DOHH2 (cell line): ENCODE results near the gene MTHFR.

ENCODE experiments used
- H3F3A ChIP-seq: fragments of 200-600 bp; sonication (generic), shearing (Covaris generic); 2 replicates; pipeline ENCODE4 v1.6.0; 2016; ENCODE audit warnings: antibody characterized with exemption, mild to moderate bottlenecking; ENCODE audit not compliant: control insufficient read depth, insufficient read depth
- H3K27ac ChIP-seq: fragments of 200-600 bp; sonication (generic); 2 replicates; pipeline ENCODE4 v1.5.1; 2014; ENCODE audit warnings: low read depth, mild to moderate bottlenecking, low read length, moderate library complexity
- H3K27me3 ChIP-seq: fragments of 200-600 bp; sonication (generic); 2 replicates; pipeline ENCODE4 v1.6.1; 2014; ENCODE audit warnings: mild to moderate bottlenecking, low read length, mixed read lengths; ENCODE audit not compliant: control insufficient read depth
- H3K36me3 ChIP-seq: fragments of 200-600 bp; sonication (generic); 2 replicates; pipeline ENCODE4 v1.6.1; 2014; ENCODE audit warnings: mild to moderate bottlenecking, low read length, moderate library complexity, mixed read lengths; ENCODE audit not compliant: control insufficient read depth
- H3K4me1 ChIP-seq: fragments of 200-600 bp; sonication (generic); 2 replicates; pipeline ENCODE4 v1.6.1; 2014; ENCODE audit warnings: mild to moderate bottlenecking, low read length, mixed read lengths; ENCODE audit not compliant: control insufficient read depth
- H3K4me2 ChIP-seq: fragments of 200-600 bp; sonication (generic); 2 replicates; pipeline ENCODE4 v1.6.0; 2014; ENCODE audit warnings: mild to moderate bottlenecking, low read length, moderate library complexity
- H3K4me3 ChIP-seq: fragments of 200-600 bp; sonication (generic); 2 replicates; pipeline ENCODE4 v1.5.1; 2014; ENCODE audit warnings: mild to moderate bottlenecking, low read length, mixed read lengths
- H3K79me2 ChIP-seq: fragments of 200-600 bp; sonication (generic); 2 replicates; pipeline ENCODE4 v1.6.1; 2014; ENCODE audit warnings: mild to moderate bottlenecking, low read length, mixed read lengths; ENCODE audit not compliant: control insufficient read depth
- H3K9me2 ChIP-seq: fragments of 200-600 bp; sonication (generic); replicated peaks from 2 replicates; pipeline ENCODE4 v1.6.1; 2014; ENCODE audit warnings: mild to moderate bottlenecking, low read length, mixed read lengths; ENCODE audit not compliant: control insufficient read depth
- H3K9me3 ChIP-seq: fragments of 200-600 bp; sonication (generic); 2 replicates; pipeline ENCODE4 v1.6.1; 2014; ENCODE audit warnings: antibody characterized with exemption, low read length, mixed read lengths; ENCODE audit not compliant: control insufficient read depth, insufficient read depth
- H4K20me1 ChIP-seq: fragments of 200-600 bp; sonication (generic); 2 replicates; pipeline ENCODE4 v1.6.0; 2014; ENCODE audit warnings: low read depth, mild to moderate bottlenecking, antibody characterized with exemption, low read length, moderate library complexity; ENCODE audit not compliant: control insufficient read depth, insufficient read depth
- EZH2phosphoT487 ChIP-seq: fragments of 200-600 bp; sonication (generic); IDR thresholded peaks from 2 replicates; pipeline ENCODE4 v1.6.1; 2017; ENCODE audit warnings: borderline replicate concordance, mild to moderate bottlenecking, antibody characterized with exemption, low read length, moderate library complexity, mixed read lengths
- TF ChIP-seq, protein P1 (sequence below): fragments of 200-600 bp; sonication (generic); IDR thresholded peaks from one replicate; pipeline ENCODE4 v1.5.1; 2014; ENCODE audit warnings: antibody characterized with exemption, mild to moderate bottlenecking, low read depth, low read length; ENCODE audit not compliant: poor library complexity, severe bottlenecking

MTHFR gene

DNA sequence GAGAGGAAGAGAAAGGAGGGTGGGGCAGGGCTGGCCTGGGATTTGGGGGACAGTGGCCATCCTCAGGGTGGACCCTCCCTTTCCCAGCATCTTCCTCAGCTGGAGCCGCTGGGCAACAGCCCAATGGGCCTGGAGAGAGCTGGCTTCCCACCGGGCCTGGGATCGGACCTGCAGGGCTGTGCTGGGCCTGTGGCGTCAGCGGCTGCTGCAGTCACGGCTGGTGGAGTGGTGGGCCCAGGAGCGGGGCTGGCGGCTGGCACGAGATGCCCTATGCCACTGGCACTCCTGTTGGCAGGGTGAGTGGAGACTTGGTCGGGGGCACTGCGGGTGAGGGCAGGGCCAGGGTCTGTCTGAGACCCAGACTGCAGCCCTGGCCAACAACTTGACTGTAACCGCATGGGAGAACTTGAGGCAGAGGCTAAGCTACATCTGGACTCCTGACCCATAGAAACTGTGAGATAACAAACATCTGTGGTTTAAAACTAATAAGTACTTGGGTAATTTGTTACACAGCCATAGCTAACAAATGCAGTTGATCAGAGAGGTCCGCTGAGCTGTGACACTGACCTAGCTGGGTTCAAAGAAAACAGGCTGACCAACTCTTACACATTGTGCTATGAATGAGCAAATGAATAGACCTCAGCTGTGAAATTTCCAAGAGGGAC, 25.9 kb downstream of the MTHFR start:
- Histone ChIP-seq H3K4me2 (no peak overlapping the region), H3K4me1 (peaks cover 3% of the 10 kb centered on the region), H3K79me2 (no peaks in the 10 kb centered on the region), H3K9me2 (no peaks in the 10 kb centered on the region), H3K27me3 (no peaks in the 10 kb centered on the region), H3K27ac (no peak overlapping the region), H3F3A (no peaks in the 10 kb centered on the region), H3K4me3 (no peak overlapping the region), H3K36me3 (no peaks in the 10 kb centered on the region), H3K9me3 (no peaks in the 10 kb centered on the region), H4K20me1 (no peaks in the 10 kb centered on the region)
- TF ChIP-seq, protein P1, sequence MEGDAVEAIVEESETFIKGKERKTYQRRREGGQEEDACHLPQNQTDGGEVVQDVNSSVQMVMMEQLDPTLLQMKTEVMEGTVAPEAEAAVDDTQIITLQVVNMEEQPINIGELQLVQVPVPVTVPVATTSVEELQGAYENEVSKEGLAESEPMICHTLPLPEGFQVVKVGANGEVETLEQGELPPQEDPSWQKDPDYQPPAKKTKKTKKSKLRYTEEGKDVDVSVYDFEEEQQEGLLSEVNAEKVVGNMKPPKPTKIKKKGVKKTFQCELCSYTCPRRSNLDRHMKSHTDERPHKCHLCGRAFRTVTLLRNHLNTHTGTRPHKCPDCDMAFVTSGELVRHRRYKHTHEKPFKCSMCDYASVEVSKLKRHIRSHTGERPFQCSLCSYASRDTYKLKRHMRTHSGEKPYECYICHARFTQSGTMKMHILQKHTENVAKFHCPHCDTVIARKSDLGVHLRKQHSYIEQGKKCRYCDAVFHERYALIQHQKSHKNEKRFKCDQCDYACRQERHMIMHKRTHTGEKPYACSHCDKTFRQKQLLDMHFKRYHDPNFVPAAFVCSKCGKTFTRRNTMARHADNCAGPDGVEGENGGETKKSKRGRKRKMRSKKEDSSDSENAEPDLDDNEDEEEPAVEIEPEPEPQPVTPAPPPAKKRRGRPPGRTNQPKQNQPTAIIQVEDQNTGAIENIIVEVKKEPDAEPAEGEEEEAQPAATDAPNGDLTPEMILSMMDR = no peak
- TF ChIP-seq EZH2phosphoT487 = no peak

DNA sequence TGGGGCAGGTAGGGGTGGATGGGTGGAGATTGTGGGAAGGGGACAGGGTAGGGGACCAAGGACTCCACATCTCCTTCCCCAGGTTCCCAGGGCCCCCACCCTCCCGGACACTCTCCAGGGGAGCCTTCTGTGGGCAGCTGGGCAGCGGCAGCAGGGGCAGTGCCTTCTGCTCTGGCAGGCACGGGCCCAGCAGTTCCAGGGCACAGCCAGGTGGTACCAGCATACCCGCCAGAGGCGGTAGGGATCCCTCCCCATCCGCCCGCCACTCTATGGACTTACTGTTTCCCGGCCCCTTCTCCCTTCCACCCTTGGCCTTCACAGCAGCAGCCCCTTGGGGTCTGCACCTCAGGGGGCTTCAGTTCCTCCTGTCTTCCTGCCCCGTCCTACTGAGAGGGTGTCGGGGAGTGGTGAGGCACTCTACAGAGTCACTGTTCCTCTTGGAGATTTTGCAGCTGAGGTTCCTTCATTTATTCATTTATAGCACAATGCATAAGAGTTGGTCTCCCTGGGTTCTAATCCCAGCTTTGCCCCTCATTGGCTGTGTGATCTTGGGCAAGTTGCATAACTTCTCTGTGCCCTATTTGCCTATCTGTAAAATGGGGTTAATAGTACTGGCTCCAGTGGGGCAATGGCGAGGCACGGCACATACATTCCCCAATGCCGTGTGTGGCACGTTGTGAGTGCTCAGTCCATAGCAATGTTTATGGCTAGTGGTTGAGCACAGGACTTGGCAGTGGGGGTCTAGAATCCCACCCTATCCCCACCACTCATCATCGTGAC, 26.7 kb downstream of the MTHFR start:
- Histone ChIP-seq H3K4me3 (no peak overlapping the region), H3K79me2 (no peaks in the 10 kb centered on the region), H3K4me1 (no peaks in the 10 kb centered on the region), H3K4me2 (no peak overlapping the region), H3K9me3 (no peaks in the 10 kb centered on the region), H3K9me2 (no peaks in the 10 kb centered on the region), H4K20me1 (no peaks in the 10 kb centered on the region), H3K36me3 (no peaks in the 10 kb centered on the region), H3F3A (no peaks in the 10 kb centered on the region), H3K27ac (no peak overlapping the region), H3K27me3 (no peaks in the 10 kb centered on the region)
- no peak for TF ChIP-seq EZH2phosphoT487
- TF ChIP-seq, protein P1 = no peak

DNA sequence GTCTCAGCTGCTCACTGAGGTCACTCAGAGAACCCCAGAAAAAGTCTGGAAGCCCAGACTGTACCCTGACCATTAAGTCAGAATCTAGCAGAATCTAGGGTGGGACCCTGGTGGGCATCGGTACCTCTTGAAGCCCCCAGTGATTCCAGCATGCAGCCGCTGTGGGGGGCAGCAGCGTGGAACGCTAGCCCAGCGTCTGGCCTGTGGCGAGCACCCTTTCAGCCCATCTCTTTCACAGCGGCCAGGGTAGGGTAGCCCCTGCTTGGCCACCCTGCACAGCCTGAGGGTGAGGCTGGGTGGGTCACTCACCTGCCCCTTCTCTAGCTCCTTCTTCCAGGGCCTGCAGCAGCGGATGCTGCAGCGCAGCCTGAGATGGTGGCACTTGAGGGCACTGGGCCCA, 27.4 kb downstream of the MTHFR start:
- TF ChIP-seq, protein P1 = no peak
- no peak for TF ChIP-seq EZH2phosphoT487
- no peaks in the 10 kb centered on the region for H3K36me3 ChIP-seq

More for the DNA sequence above, 27.4 kb downstream of the MTHFR start:
- Histone ChIP-seq H3K79me2 (no peaks in the 10 kb centered on the region), H3K27me3 (no peaks in the 10 kb centered on the region), H3K4me2 (no peak overlapping the region), H3F3A (no peaks in the 10 kb centered on the region), H3K4me1 (no peaks in the 10 kb centered on the region), H4K20me1 (no peaks in the 10 kb centered on the region), H3K27ac (no peak overlapping the region), H3K9me2 (no peaks in the 10 kb centered on the region), H3K9me3 (no peaks in the 10 kb centered on the region), H3K4me3 (no peak overlapping the region)
